HEK293 (cell line): ENCODE measurements around the gene CLTC.

Source experiments
- TCF7L2 ChIP-seq: IDR thresholded peaks from 2 replicates; pipeline ENCODE4 v1.6.1; 2011; ENCODE audit warnings: low read depth, mild to moderate bottlenecking, inconsistent platforms, low read length, moderate library complexity, borderline replicate concordance
- ZNF155 ChIP-seq: fragments of 450-650 bp; formaldehyde crosslinking; IDR thresholded peaks from 2 replicates; pipeline ENCODE4 v1.5.1; 2016; ENCODE audit warnings: missing biosample characterization, missing genetic modification characterization
- ZNF202 ChIP-seq: fragments of 450-650 bp; formaldehyde crosslinking; IDR thresholded peaks from 2 replicates; pipeline ENCODE4 v1.5.1; 2016; ENCODE audit warnings: missing biosample characterization, missing genetic modification characterization, borderline replicate concordance
- ZNF311 ChIP-seq: fragments of 450-650 bp; formaldehyde crosslinking; IDR thresholded peaks from 2 replicates; pipeline ENCODE4 v1.5.1; 2017; ENCODE audit warnings: missing biosample characterization, missing genetic modification characterization, borderline replicate concordance
- ZNF747 ChIP-seq: fragments of 450-650 bp; formaldehyde crosslinking; IDR thresholded peaks from 2 replicates; pipeline ENCODE4 v1.5.1; 2016; ENCODE audit warnings: missing biosample characterization, missing genetic modification characterization
- TF ChIP-seq, protein P1 (sequence below): fragments of 450-650 bp; formaldehyde crosslinking; IDR thresholded peaks from 2 replicates; pipeline ENCODE4 v1.5.1; 2016; ENCODE audit warnings: missing biosample characterization, missing genetic modification characterization
- TF ChIP-seq, protein P2 (sequence below): fragments of 450-650 bp; formaldehyde crosslinking; IDR thresholded peaks from 2 replicates; pipeline ENCODE4 v1.5.1; 2016; ENCODE audit warnings: missing biosample characterization, missing genetic modification characterization, low read depth

DNA sequence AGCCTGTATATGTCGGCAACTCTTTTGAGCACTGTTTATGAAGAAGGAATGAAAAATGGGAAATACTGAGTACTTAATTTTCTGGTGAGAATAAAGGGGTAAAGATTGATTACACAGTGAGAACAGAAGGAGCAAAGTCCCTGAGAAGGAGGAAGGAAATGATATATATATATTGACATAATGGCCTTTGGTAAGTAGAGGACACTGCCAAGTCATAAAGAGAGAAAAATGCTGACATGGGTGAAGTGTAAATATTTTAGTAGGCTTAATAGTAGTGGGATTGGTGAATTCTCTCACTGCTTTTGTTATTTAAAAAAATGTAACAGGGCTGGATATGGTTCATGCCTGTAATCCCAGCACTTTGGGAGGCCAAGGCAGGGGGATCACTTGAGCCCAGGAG lies 103.9 kb downstream of the CLTC start:
- TF ChIP-seq, protein P1, sequence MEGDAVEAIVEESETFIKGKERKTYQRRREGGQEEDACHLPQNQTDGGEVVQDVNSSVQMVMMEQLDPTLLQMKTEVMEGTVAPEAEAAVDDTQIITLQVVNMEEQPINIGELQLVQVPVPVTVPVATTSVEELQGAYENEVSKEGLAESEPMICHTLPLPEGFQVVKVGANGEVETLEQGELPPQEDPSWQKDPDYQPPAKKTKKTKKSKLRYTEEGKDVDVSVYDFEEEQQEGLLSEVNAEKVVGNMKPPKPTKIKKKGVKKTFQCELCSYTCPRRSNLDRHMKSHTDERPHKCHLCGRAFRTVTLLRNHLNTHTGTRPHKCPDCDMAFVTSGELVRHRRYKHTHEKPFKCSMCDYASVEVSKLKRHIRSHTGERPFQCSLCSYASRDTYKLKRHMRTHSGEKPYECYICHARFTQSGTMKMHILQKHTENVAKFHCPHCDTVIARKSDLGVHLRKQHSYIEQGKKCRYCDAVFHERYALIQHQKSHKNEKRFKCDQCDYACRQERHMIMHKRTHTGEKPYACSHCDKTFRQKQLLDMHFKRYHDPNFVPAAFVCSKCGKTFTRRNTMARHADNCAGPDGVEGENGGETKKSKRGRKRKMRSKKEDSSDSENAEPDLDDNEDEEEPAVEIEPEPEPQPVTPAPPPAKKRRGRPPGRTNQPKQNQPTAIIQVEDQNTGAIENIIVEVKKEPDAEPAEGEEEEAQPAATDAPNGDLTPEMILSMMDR = no peak
- TF ChIP-seq ZNF747 (tag by site-specific recombination) = no peak
- no peak for TF ChIP-seq ZNF202 (tag by site-specific recombination)
- no peak for TF ChIP-seq ZNF311 (tag by site-specific recombination)
- TF ChIP-seq, protein P2, sequence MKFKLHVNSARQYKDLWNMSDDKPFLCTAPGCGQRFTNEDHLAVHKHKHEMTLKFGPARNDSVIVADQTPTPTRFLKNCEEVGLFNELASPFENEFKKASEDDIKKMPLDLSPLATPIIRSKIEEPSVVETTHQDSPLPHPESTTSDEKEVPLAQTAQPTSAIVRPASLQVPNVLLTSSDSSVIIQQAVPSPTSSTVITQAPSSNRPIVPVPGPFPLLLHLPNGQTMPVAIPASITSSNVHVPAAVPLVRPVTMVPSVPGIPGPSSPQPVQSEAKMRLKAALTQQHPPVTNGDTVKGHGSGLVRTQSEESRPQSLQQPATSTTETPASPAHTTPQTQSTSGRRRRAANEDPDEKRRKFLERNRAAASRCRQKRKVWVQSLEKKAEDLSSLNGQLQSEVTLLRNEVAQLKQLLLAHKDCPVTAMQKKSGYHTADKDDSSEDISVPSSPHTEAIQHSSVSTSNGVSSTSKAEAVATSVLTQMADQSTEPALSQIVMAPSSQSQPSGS (tag by site-specific recombination) = no peak
- TF ChIP-seq ZNF155 = no peak
- no peak for TF ChIP-seq TCF7L2
